Skeletal muscle satellite cell (primary cell): Measurements from ENCODE around the gene RGS5.

Experiments used
- H3K27me3 ChIP-seq: 2 replicates; pipeline ENCODE4 v1.7.0; 2013; ENCODE audit warnings: low read length; ENCODE audit not compliant: control insufficient read depth, insufficient read depth
- H3K36me3 ChIP-seq: 2 replicates; pipeline ENCODE4 v1.7.0; 2013; ENCODE audit warnings: mild to moderate bottlenecking, control low read depth, low read length; ENCODE audit not compliant: insufficient read depth
- H3K4me1 ChIP-seq: 2 replicates; pipeline ENCODE4 v1.7.0; 2013; ENCODE audit warnings: low read length; ENCODE audit not compliant: control insufficient read depth, insufficient read depth
- H3K4me2 ChIP-seq: 2 replicates; pipeline ENCODE4 v1.7.0; 2013; ENCODE audit warnings: mild to moderate bottlenecking, low read length
- H3K4me3 ChIP-seq: 2 replicates; pipeline ENCODE4 v1.7.0; 2013; ENCODE audit warnings: low read length
- H3K9ac ChIP-seq: 2 replicates; pipeline ENCODE4 v1.7.0; 2013; ENCODE audit warnings: mild to moderate bottlenecking, low read depth, low read length, moderate library complexity
- H3K9me3 ChIP-seq: replicated peaks from 2 replicates; pipeline ENCODE4 v1.7.0; 2013; ENCODE audit warnings: mild to moderate bottlenecking, control low read depth, low read length

The RGS5 gene

DNA sequence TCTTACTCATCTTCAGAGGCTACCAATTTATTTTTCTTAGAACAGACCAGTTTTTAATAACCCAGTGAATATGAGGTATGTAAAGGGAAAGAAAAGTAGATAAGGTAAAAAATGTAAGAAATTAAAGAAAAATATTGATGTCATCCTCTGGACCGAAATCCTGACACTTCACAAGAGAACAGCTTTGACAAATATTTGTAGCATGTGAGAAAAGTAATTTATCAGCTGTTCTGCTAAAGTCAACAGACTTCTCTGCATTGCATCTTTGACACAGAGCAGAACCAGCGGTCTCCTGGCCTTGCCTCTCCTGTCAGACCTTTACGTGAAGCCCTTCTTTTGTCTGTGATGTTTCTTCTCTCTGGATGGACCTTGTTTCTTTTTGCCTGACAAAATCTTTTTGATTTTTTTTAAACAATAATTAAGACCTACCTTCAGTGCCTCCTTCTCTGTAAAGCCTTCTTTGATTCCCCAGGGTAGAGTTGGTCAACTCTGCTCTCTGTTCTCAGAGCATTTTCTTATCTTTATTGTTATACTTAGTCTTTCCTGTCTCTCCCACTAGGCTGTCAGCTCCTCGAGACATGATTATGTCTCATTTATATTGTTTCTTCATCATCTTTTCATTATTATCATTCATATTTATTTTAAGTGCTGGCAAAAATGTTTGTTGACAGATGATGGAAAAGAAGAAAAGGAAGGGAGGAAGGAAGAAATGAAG, 98.2 kb downstream of the RGS5 start:
- H3K4me1 ChIP-seq, result no peaks in the 10 kb centered on the region
- H3K4me3 ChIP-seq, result no peak overlapping the region
- no peaks in the 10 kb centered on the region for H3K27me3 ChIP-seq
- H3K9me3 ChIP-seq, result no peaks in the 10 kb centered on the region
- no peak overlapping the region for H3K9ac ChIP-seq
- no peak overlapping the region for H3K4me2 ChIP-seq
- no peaks in the 10 kb centered on the region for H3K36me3 ChIP-seq

DNA sequence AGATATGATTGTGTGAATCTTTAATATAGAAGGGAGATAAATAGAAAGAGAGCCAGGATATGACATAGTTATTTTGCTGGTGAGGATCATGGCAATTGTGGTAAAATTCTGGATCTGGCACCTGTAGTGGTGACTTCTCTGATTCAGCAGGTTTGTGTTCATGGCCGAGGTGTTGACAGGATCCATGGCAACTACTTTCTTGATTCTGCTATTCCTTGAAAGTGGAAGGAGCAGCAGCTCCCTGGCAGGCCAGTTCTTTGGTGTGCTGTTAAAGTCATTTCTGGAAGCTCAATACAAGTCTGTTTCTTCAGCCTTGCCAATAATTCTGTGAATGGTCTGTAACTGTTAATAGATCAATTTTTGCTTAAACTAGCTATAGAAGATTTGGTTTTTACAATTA, 100.1 kb downstream of the RGS5 start:
- H3K27me3 ChIP-seq, result no peaks in the 10 kb centered on the region
- H3K4me1 ChIP-seq, result no peaks in the 10 kb centered on the region
- no peak overlapping the region for H3K9ac ChIP-seq
- H3K36me3 ChIP-seq, result no peaks in the 10 kb centered on the region
- H3K9me3 ChIP-seq, result no peaks in the 10 kb centered on the region
- H3K4me3 ChIP-seq, result no peak overlapping the region
- no peak overlapping the region for H3K4me2 ChIP-seq

GRCh38 chr1:163095213-163095612, 107.5 kb downstream of the RGS5 start:
- Histone ChIP-seq H3K36me3 (no peaks in the 10 kb centered on the region), H3K27me3 (no peaks in the 10 kb centered on the region), H3K4me3 (no peak overlapping the region), H3K9me3 (no peaks in the 10 kb centered on the region), H3K9ac (no peak overlapping the region), H3K4me2 (no peak overlapping the region), H3K4me1 (peaks cover 7% of the 10 kb centered on the region)

DNA sequence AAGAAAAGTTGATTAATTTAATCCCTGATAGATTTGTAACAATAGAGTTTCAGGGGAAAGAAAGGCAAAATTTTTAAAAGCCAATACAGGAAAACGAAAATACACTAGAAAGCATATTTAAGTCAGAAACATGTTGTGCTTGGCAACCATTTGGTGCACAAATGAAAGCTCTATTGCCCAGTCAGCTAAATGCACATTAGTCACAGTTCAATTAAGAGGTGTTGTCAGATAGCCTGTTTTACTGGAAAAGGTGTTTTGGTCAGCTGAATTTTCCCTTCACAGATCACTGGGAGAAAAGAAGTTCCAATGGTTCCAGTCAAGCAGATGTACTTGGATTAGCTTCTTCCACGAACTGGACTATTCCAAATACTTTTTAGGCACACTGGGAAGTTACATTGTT, 108.1 kb downstream of the RGS5 start:
- no peaks in the 10 kb centered on the region for H3K36me3 ChIP-seq
- H3K9me3 ChIP-seq, result no peaks in the 10 kb centered on the region
- H3K4me2 ChIP-seq, result no peak overlapping the region
- H3K9ac ChIP-seq, result no peak overlapping the region
- H3K4me1 ChIP-seq, result peaks cover 8% of the 10 kb centered on the region
- no peak overlapping the region for H3K4me3 ChIP-seq
- H3K27me3 ChIP-seq, result no peaks in the 10 kb centered on the region

GRCh38 chr1:163094182-163094581, 108.5 kb downstream of the RGS5 start:
- Histone ChIP-seq H3K4me3 (no peak overlapping the region), H3K4me2 (no peak overlapping the region), H3K27me3 (no peaks in the 10 kb centered on the region), H3K9ac (no peak overlapping the region), H3K4me1 (peaks cover 8% of the 10 kb centered on the region), H3K9me3 (no peaks in the 10 kb centered on the region), H3K36me3 (no peaks in the 10 kb centered on the region)

DNA sequence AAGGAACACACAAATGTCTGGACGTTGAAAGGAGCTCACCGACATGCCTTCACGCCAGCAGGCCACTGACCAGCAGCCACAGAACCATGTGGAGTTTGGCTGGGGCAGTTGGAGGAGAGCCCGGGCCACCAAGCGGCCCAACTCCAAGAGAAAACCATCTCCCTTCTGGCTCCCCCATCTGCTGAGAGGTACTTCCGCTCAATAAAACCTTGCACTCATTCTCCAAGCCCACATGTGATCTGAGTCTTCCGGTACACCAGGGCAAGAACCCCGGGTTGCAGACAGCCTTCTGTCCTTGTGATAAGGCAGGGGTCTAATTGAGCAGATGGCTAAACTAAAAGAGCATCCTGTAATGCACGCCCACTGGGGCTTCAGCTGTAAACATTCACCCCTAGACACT, 109.1 kb downstream of the RGS5 start:
- H3K9ac ChIP-seq, result no peak overlapping the region
- H3K27me3 ChIP-seq, result no peaks in the 10 kb centered on the region
- no peak overlapping the region for H3K4me3 ChIP-seq
- no peak overlapping the region for H3K4me2 ChIP-seq
- no peaks in the 10 kb centered on the region for H3K9me3 ChIP-seq
- peaks cover 8% of the 10 kb centered on the region for H3K4me1 ChIP-seq
- H3K36me3 ChIP-seq, result no peaks in the 10 kb centered on the region

GRCh38 chr1:163093169-163093568, 109.5 kb downstream of the RGS5 start:
- Histone ChIP-seq H3K4me3 (no peak overlapping the region), H3K4me2 (no peak overlapping the region), H3K27me3 (no peaks in the 10 kb centered on the region), H3K9me3 (no peaks in the 10 kb centered on the region), H3K36me3 (no peaks in the 10 kb centered on the region), H3K9ac (no peak overlapping the region), H3K4me1 (peaks cover 8% of the 10 kb centered on the region)
